HEK293 (cell line): ENCODE measurements around the gene NEMP1.
"Not testable (repeated sequence)": the region's sequence is repeated elsewhere in the genome, so short reads cannot be mapped to it uniquely, and the experiment has no call there.

ENCODE experiments used
- ZFHX2 ChIP-seq: fragments of 450-650 bp; formaldehyde crosslinking; conservative IDR thresholded peaks from 2 replicates; pipeline ENCODE4 v1.5.1; 2016; ENCODE audit warnings: missing biosample characterization, missing genetic modification characterization
- TF ChIP-seq, protein P1 (sequence below): fragments of 450-650 bp; formaldehyde crosslinking; IDR thresholded peaks from 2 replicates; pipeline ENCODE4 v1.5.0; 2017; ENCODE audit warnings: missing biosample characterization, missing genetic modification characterization, borderline replicate concordance
- TF ChIP-seq, protein P2 (sequence below): fragments of 450-650 bp; formaldehyde crosslinking; IDR thresholded peaks from 2 replicates; pipeline ENCODE4 v1.5.1; 2016; ENCODE audit warnings: missing biosample characterization, missing genetic modification characterization

DNA sequence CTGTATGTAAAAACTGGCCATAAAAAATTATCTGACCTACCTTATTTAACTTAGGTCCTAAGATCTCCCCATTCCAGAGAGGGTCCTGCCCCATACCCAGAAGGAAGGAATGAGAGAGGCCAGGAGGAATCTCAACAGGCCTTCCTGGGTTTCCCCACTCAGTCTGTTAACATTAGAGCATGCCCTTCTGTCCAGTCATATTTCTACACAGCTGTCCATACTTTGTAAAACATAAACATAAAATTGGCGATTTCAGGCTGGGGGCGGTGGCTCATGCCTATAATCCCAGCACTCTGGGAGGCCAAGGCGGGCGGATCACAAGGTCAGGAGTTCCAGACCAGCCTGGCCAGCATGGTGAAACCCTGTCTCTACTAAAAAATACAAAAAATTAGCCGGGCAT lies 56.3 kb downstream of the NEMP1 start:
- TF ChIP-seq, protein P1, sequence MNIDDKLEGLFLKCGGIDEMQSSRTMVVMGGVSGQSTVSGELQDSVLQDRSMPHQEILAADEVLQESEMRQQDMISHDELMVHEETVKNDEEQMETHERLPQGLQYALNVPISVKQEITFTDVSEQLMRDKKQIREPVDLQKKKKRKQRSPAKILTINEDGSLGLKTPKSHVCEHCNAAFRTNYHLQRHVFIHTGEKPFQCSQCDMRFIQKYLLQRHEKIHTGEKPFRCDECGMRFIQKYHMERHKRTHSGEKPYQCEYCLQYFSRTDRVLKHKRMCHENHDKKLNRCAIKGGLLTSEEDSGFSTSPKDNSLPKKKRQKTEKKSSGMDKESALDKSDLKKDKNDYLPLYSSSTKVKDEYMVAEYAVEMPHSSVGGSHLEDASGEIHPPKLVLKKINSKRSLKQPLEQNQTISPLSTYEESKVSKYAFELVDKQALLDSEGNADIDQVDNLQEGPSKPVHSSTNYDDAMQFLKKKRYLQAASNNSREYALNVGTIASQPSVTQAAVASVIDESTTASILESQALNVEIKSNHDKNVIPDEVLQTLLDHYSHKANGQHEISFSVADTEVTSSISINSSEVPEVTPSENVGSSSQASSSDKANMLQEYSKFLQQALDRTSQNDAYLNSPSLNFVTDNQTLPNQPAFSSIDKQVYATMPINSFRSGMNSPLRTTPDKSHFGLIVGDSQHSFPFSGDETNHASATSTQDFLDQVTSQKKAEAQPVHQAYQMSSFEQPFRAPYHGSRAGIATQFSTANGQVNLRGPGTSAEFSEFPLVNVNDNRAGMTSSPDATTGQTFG: not testable (repeated sequence)
- not testable (repeated sequence) for TF ChIP-seq ZFHX2
- TF ChIP-seq, protein P2, sequence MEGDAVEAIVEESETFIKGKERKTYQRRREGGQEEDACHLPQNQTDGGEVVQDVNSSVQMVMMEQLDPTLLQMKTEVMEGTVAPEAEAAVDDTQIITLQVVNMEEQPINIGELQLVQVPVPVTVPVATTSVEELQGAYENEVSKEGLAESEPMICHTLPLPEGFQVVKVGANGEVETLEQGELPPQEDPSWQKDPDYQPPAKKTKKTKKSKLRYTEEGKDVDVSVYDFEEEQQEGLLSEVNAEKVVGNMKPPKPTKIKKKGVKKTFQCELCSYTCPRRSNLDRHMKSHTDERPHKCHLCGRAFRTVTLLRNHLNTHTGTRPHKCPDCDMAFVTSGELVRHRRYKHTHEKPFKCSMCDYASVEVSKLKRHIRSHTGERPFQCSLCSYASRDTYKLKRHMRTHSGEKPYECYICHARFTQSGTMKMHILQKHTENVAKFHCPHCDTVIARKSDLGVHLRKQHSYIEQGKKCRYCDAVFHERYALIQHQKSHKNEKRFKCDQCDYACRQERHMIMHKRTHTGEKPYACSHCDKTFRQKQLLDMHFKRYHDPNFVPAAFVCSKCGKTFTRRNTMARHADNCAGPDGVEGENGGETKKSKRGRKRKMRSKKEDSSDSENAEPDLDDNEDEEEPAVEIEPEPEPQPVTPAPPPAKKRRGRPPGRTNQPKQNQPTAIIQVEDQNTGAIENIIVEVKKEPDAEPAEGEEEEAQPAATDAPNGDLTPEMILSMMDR: not testable (repeated sequence)
